NB4 (cell line): ENCODE data around the gene P3H3.

Experiments used
- DNase-seq: peaks from one replicate; pipeline ENCODE4 v3.0.0; 2010; ENCODE audit warnings: low read depth
- H3K4me3 ChIP-seq: one replicate; pipeline ENCODE4 v1.5.1; 2011; ENCODE audit warnings: mild to moderate bottlenecking, low read depth, low read length, moderate library complexity
- MYC ChIP-seq: IDR thresholded peaks from 2 replicates; pipeline ENCODE4 v1.6.1; 2011; ENCODE audit warnings: low read depth, low read length
- POLR2A ChIP-seq: IDR thresholded peaks from 2 replicates; pipeline ENCODE4 v1.6.1; 2011; ENCODE audit warnings: mild to moderate bottlenecking; ENCODE audit not compliant: insufficient read length; ENCODE audit errors: extremely low read depth
- TF ChIP-seq, protein P1 (sequence below): IDR thresholded peaks from one replicate; pipeline ENCODE4 v1.5.1; 2012; ENCODE audit warnings: low read depth, low read length
- TF ChIP-seq, protein P2 (sequence below): IDR thresholded peaks from 2 replicates; pipeline ENCODE4 v1.6.1; 2011; ENCODE audit warnings: low read depth, low read length

Gene P3H3

DNA sequence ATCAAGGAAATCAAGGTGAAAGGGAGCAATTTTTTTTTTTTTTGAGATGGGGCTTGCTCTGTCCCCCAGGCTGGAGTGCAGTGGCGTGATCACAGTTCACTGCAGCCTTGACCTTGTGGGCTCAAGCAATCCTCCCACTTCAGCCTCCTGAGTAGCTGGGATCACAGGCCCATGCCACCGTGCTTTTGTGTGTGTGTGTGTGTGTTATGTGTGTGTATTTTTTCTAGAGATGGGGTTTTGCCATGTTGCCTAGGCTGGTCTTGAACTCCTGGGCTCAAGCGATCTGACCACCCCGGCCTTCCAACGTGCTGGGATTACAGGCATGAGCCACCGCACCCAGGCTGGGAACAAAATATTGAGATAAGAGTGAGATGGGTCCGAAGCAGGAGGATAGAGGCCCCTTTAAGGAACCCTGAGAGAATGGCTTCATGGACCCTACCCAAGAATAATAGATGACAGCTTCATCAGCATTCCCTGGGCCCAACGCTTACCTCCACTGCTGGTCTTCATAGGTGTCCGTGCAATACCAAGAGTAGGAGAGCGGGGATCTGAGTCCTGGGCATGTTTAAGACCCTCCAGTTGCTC lies 21.9 kb downstream of the P3H3 start:
- H3K4me3 ChIP-seq: peak overlapping the region; percentile 89
- DNase-seq: no peak
- TF ChIP-seq, protein P1, sequence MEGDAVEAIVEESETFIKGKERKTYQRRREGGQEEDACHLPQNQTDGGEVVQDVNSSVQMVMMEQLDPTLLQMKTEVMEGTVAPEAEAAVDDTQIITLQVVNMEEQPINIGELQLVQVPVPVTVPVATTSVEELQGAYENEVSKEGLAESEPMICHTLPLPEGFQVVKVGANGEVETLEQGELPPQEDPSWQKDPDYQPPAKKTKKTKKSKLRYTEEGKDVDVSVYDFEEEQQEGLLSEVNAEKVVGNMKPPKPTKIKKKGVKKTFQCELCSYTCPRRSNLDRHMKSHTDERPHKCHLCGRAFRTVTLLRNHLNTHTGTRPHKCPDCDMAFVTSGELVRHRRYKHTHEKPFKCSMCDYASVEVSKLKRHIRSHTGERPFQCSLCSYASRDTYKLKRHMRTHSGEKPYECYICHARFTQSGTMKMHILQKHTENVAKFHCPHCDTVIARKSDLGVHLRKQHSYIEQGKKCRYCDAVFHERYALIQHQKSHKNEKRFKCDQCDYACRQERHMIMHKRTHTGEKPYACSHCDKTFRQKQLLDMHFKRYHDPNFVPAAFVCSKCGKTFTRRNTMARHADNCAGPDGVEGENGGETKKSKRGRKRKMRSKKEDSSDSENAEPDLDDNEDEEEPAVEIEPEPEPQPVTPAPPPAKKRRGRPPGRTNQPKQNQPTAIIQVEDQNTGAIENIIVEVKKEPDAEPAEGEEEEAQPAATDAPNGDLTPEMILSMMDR: no peak
- TF ChIP-seq MYC (no peak), POLR2A (no peak)
- TF ChIP-seq, protein P2, sequence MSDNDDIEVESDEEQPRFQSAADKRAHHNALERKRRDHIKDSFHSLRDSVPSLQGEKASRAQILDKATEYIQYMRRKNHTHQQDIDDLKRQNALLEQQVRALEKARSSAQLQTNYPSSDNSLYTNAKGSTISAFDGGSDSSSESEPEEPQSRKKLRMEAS: no peak

DNA sequence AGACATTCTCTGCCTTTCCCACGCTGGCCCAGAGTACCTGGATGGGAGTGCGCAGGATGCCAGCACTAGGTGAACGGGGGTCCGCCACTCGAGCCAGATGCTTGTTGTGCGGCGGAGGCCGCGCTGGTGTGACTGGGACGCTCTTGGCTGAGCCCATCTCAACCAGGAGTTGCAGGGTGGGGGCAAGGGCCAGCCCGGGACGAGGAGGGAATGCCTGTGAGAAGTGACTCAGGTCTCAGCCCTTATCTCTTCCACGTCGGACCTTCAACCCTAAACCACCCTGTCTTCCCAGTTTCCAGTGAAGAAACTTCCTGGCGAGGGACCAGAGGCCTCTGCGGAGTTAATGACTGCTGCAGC lies 22.6 kb downstream of the P3H3 start:
- TF ChIP-seq POLR2A: no peak
- TF ChIP-seq, protein P2: no peak
- no peak for TF ChIP-seq MYC
- TF ChIP-seq, protein P1: no peak

DNA sequence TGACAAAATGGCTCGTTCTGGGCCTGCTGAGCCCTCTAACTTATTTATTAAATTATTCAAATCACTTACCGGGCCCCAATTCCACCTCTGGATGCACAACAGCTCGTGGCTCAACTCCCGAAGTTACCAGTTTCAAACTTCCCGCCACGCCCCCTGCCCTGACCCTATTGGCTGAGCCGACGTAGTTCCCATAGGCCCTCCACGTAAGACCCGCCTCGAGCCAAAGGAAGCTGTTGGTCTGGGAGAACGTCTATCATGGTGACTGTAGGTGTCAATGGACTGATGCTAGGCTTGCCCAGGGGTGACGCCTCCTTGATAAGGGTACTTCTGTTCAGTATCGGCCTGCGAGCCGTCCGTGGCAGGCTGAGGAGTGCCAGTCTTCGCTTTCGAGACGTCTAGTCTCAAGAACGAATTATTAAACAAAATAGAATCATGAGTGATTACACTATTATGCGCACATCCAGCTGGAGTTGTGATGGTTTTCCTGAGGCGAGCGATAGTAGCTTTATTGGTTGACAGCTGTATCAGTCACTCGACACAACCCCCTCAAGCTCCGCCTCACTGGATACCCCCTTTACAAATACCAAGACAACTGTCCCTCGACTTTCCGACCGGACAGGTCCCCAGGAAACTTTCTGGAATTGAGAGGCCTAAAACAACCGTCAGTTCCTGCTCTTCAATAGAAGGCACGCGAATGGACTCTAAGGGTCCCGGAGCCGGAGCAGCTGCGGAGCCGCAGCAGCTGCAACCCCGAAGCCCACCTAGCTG lies 23.1 kb downstream of the P3H3 start, which contains the start of gene CDCA3:
TSS of gene CDCA3 (minus strand) at position 134 of the 768 bp plus-strand sequence. CDS start 334 bp downstream, outside the sequence.
- DNase-seq: peak; percentile 98
- peak within 1 kb of the TSS; percentile 89 for H3K4me3 ChIP-seq
- TF ChIP-seq MYC (peak; percentile 78), POLR2A (peak; percentile 57)
- TF ChIP-seq, protein P1: no peak
- TF ChIP-seq, protein P2: peak; percentile 81

More for the DNA sequence above, 22.6 kb downstream of the P3H3 start:
- peak overlapping the region; percentile 89 for H3K4me3 ChIP-seq
- no peak for DNase-seq

DNA sequence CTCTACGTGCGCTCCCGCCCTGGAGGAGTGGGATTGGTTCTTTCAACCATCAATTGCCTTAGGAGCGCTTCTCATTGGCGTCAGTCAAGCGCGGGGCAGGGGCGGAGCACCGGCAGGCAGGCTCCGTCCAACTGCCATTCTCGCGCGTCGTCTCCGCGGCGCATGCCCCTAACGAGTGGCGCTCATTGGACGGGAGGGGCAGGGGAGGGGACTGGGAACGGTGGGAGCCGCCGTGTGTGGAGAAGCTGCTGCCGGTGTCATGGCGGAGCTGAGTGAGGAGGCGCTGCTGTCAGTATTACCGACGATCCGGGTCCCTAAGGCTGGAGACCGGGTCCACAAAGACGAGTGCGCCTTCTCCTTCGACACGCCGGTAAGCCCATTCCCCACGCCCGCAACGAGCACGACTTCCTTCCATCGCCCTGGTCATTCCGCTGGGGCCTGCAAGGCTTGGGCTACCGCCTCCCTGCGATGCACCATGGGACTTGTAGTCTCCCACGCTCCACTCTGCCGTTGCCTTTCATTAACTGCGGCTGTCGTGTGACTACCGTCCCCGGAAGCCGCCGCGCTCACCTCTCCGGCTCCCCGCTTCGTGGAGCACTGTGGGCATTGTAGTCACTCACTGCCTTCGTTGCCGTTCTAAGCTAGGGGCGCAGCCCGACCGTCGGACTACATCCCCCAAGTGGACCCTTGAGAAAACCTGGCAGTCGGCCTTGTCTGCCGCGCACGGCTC lies 23.9 kb downstream of the P3H3 start, which contains the start of gene USP5:
TSS of gene USP5 (plus strand) at position 230 of the 730 bp plus-strand sequence. CDS start at position 260, 30 bp downstream.
- peak; percentile 100 for DNase-seq
- peak within 1 kb of the TSS; percentile 89 for H3K4me3 ChIP-seq
- TF ChIP-seq, protein P2: peak; percentile 28; the same call in 1 of the 2 replicates
- peak; percentile 52 for TF ChIP-seq MYC
- TF ChIP-seq, protein P1: no peak
- peak; percentile 76 for TF ChIP-seq POLR2A

DNA sequence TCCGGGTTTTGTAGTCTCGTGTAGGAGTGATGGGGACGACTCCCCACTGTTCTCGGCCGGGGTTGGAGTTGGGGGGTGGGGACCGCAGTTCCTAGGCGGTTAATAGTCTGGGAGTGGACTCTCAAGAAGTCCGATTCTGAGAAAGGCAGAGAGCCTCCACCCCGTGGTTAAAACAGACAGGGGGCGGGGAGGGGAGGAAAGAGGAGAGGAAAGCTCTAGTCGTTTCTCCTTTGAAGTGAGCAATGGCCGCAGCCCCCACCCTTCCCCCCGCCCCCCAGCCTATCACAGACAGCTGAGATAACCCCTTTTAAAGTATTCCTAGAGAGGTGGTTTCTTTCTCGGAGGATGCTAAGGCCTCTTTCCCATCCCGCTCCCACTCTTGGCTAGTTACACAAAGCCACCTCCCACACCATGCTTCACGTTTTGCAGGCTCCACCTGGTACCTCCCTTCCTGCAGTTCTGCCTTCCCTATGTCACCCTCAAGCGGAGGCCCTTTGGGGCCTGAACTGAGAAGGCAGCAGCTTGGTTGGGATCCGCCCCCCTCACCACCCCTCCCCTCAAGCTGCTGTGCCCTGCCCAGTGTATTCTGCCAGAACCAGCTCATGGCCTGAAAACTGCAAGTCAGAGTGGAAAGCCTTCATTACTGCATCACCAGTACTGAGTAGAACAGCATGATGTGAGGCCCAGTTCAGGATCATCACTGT lies 24.6 kb downstream of the P3H3 start:
- H3K4me3 ChIP-seq: peak overlapping the region; percentile 89
- TF ChIP-seq MYC: no peak
- TF ChIP-seq, protein P2: no peak
- no peak for TF ChIP-seq POLR2A
- TF ChIP-seq, protein P1: no peak
- peak; percentile 58 for DNase-seq
